Loucy (cell line): Measurements from ENCODE around the gene CFAP20DC.

Source experiments
- CTCF ChIP-seq: fragments of 200-600 bp; sonication (generic); conservative IDR thresholded peaks from 2 replicates; pipeline ENCODE4 v1.5.1; 2014; ENCODE audit warnings: mild to moderate bottlenecking, antibody characterized with exemption, low read length
- EZH2phosphoT487 ChIP-seq: fragments of 200-600 bp; IDR thresholded peaks from 2 replicates; pipeline ENCODE4 v1.6.1; 2018; ENCODE audit warnings: antibody characterized with exemption, mild to moderate bottlenecking, moderate library complexity, borderline replicate concordance

DNA sequence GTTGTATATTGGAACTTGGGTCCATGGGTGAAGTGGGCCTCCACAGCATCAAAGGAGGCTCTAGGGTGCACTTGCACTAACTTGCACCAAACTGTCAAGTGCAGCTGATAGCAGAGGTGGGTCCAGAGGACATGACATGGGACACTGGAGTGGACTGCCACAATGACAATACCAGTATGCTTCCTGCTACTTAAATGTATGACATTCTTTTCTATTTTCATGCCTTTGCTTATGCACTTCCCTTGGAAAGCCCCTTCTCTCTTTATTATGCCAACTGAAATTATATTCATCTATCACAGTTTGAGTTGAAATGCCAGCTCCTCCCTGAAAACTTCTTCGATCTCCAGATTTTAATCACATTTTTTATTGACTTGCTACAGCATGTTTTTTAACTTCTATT is 101.8 kb downstream of the CFAP20DC start:
- TF ChIP-seq CTCF (no peak), EZH2phosphoT487 (no peak)
